IPS-NIHi11 (cell line): ENCODE measurements around the gene CAMK2A.

Source experiments
- DNase-seq: peaks from one replicate; pipeline ENCODE4 v3.0.0; 2012; ENCODE audit warnings: mixed read lengths, low spot score

CAMK2A gene

DNA sequence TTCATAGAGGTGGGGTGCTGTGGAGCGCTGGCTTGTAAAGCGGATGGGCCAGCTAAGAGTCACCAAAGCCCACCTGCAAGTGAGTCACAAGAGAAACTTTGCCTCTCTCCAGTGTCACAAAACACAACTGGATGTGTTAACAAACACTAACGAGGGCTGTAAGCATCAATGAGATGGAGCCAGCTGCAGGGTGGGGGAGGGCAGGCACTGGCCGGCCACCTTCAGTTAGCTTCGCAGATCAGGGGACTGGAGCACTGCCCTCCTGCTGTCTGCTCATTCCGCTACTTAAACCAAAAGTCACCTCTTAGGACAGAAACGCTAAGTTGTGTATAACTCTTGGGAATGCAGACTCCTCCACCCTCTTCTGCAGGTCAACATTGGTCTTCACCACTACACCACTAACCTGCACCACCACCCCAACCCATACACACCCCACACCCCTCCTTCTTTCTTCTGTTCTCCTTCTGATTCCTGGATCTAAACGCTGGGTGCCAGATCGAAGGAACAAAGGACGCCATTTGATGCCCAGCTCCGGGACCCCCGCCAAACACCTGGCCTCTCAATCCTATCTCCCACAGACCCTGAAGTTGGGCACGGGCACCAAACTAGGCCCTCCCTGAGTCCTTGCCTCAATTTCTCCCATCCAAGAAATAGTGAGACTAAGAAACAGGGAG lies 11.1 kb upstream of the CAMK2A start:
- no peak for DNase-seq

DNA sequence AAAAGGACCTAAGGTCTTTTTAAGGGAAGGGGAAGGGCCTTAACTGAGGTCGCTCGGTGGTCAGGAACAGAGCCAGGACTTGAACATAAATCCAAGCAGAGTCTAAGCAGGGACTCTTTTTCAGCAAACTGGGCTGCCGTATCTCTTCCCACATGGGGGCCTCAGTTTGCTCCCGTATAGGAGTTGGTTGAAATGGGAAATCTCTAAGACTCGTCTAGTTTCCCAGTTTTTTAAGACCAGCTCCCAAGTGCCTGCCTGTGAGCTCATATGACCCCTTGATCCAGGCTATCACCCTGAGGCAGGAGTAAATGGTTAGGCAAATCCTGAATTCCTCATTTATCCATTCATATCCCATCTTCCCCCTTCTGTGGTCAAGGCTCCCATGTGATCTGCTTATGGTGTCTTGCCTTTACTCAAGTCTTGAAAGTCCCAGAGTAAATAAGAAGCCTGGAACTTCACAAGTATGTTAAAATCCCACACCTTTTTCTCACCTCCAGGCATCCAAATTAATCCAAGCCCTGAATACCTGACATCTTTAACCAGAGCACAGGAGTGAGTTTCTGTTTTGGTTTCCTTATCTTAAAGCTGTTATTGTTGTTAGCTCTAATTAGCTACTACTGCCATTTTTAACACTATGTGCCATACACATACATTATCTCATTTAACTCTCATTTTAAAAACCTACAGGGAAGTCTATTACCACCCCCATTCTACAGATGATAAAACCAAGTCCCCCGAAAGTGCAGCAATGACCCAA lies 10.2 kb upstream of the CAMK2A start:
- DNase-seq = no peak

- no peak for DNase-seq
Observed at GRCh38 chr5:150298701-150299451, 9.3 kb upstream of the CAMK2A start.

DNA sequence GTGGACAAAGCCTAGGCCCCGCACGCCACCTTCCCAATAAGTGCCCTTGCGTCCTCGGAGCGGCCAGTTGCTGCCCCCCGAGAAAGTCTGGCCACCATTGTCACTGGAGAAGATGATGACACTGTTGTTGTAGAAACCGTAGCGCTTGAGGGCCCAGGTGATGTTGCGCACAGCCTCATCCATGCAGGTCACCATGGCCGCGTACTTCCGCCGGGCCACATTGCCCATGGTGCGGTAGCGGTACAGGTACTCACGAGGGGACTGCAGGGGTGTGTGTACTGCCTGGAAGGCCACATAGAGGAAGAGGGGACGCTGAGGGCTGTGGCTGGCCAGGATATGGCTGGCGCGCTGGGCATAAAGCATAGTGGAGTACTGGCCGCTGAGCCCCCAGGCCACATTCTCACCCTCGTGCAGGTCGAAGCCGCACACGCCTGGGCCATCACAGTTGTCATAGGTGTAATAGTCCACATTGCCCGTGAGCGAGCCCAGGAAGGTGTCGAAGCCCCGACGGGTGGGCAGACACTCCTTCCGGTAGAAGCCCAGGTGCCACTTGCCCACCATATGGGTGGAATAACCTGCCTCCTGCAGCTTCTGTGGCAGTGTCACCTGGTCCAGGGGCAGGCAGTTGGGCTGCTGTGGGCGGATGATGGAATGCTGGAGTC lies 8.5 kb upstream of the CAMK2A start:
- no peak for DNase-seq

DNA sequence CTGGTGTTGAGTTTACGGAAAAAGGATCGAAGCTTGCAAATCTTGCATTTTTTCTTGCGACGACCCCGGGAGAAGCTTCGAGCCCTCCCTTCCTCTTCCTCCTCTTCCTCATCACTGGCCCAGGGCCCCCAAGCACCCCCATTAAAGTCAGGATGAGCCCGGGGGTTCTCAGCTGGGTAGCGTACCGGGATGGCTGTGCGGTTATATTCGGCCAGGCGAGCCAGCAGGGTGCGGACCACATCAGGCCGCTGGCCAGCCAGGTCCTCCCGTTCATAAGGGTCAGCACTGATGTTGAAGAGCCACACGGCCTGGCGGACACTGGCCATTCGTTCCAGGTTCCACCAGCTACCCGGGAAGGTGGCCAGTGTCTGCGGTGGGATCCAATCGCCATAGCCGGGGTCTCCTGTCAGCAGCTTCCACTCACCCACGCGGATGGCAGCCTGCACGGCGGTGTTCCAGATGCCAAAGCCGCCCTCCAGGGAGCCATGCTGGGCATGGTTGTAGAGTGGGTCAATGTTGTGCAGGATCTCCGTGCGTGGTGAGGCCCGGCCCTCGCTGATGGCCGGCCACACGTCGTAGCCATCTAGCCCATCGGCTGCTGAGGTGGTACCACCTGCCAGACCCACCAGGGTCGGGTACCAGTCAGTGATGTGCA lies 7.8 kb upstream of the CAMK2A start:
- no peak for DNase-seq

GRCh38 chr5:150296496-150296895 lies 6.9 kb upstream of the CAMK2A start:
- DNase-seq = no peak

DNA sequence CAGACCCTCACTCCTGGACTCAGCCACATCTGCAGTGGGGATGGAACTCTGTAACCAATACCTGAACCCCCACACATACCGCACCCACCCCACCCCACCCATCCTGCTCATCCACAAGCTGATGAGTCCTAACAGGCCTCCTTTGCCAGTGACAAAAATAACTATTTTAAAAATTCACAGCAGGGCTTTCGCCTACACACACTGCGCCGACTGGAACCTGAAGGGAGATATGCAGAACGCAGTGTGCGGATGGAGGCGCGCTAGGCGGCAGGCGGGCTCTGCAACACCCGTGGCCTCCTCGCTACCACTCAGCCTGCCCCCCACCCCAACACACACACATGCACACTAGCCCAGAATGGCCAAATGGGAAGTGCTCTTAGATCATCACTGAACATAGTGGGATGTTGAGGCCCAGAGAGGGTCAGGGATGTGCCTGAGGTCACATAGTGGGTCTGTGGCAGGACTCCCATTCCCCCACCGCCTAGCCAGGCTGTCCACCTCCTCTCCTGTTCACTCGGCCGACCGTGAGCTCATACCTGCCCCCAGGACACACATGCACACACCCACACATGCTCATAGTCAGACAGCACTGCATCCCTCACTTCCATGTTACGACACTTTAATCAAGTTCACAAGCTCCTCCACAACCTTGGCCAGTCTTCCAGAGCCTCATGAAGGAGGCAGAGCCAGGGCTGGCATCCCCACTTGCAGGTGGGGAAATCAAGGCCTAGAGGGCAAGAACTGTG lies 6.3 kb upstream of the CAMK2A start:
- DNase-seq = no peak

- no peak for DNase-seq
Observed at GRCh38 chr5:150295172-150295634, 5.6 kb upstream of the CAMK2A start.

DNA sequence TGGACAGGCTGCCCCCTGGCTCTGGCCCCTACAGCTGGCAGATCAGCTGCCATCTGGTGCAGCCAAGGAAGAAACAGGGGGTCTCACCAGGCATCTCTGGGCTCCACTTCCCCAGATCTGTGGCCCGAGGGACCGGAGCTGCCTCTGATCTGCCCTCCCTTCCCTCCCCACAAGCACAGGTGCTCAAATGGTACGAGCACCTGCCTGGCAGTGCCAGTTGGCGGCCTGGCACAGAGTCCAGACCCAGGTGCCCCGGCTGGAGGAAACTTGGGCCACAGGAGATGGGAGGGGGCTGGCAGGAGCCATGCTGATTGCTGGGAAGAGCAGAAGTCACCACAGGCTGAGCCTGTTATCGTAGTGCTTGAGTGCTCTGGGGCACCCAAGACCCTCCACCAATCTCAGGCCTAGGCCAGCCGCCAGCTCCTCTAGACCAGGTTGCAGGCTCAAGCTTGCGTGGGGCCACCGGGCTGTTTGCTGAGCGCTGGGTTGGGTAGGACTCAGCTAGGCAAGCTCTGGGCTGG lies 5.0 kb upstream of the CAMK2A start:
- no peak for DNase-seq

GRCh38 chr5:150293091-150293941 lies 3.7 kb upstream of the CAMK2A start:
- DNase-seq = no peak

GRCh38 chr5:150291388-150292385 lies 2.1 kb upstream of the CAMK2A start:
- DNase-seq = no peak

- no peak for DNase-seq
Observed at GRCh38 chr5:150288791-150289190, 782 bp downstream of the CAMK2A start.

- no peak for DNase-seq
Observed at GRCh38 chr5:150288361-150288760, 1.2 kb downstream of the CAMK2A start.

- DNase-seq = peak; percentile 81
Observed at GRCh38 chr5:150286820-150287219, 2.8 kb downstream of the CAMK2A start.

DNA sequence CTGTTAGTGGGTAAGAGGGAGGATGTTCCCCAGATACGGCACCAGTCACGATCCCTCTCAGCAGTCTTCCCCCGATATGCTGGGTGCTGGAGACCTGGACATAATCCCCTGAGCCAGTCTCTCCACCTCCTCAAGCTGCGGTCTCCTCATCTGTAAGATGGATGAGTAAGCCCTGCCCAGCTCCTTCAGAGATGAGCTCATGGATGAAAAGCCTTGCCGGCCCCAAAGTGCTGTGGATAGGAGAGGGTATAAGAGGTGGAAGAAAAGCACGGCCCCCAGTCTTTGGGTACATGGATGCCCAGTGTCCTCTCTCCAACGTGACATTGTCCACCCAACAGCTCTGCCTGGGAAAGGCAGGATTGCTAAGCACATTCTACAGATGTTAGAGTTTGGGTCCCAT lies 4.5 kb downstream of the CAMK2A start:
- DNase-seq = no peak

GRCh38 chr5:150284311-150284710 lies 5.3 kb downstream of the CAMK2A start:
- no peak for DNase-seq

DNA sequence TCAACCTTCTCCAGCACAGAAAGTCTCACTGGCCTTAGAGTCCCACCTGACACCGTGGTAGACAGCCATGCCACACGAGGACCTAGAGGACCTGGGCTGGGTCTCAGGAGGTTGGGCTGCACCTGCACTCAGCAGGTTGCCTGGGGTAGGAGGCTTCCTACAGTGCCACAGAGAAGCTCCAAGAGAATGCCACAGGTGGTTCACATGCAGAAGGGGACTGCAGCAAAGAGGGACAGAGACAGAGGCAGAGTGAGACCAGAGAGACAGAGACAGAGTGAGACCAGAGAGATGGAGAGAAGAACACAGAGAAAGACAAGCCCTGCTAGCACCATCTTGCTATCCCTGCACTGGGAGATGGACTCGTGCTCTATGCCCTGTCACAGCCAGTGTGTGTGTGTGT lies 5.7 kb downstream of the CAMK2A start:
- no peak for DNase-seq

GRCh38 chr5:150281987-150282386 lies 7.6 kb downstream of the CAMK2A start:
- no peak for DNase-seq
